ENCODE results near the gene INSIG1. TPM values are rescaled to one million over a fixed set of nuclear protein-coding genes. Genes with fewer than 3 reads are reported as not detected.
A peak's percentile ranks its signal among the peaks of the same experiment; 100 is the strongest.

Gene INSIG1
- polyA plus RNA-seq, 1 of the 3 experiments (the other 2 are of a cell fraction) = 6.4 TPM

DNA sequence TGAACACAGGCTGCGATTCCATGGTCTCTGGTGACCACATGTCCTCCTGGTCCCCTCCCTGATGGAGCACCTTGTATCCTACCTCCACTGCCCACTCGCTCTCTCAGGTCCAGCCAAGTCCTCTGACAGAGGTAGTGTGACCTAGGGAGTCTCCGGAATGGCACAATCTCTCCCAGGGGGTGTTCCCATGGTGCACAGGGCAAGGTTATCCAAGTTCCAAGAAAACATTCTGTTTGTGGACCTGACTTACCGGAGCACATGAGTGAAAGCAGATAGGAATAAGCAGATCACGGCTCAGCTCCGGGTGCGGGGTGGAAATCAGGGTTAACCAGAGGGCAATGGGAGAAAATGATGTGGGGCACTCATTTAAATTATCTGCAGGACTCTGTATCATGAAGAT lies 45.8 kb upstream of the INSIG1 start:
- DNase-seq = peak; percentile 53
- no peak overlapping the region for H3K4me2 ChIP-seq
- H3K4me1 ChIP-seq (ENCODE audit: control insufficient read depth in 1 of 2, insufficient read depth in 2 of 2, low read depth in 1 of 2, low read length in 1 of 2) = peaks cover 0 to 35% of the 10 kb centered on the region in 2 experiments; a peak in 2 of 4 replicates
- ChIA-PET CTCF (interaction anchor here (1.0 to 2.8 kb wide), 6 partner anchors 11 to 338 kb away, joined by 3 to 18 read pairs (median 5); partner anchors contain the start of gene INSIG1), POLR2A (interaction anchor here (1.0 to 1.1 kb wide), 2 partner anchors 12 to 17 kb away, joined by 3 to 5 read pairs; no protein-coding TSS in a partner anchor)
- H3K36me3 ChIP-seq (replicated peaks in 1 of 2; ENCODE audit: control insufficient read depth in 1 of 2, insufficient read depth in 2 of 2, low read length in 1 of 2) = no peaks in the 10 kb centered on the region
- no peak overlapping the region for H3K9ac ChIP-seq
- H3K27ac ChIP-seq (ENCODE audit: low read depth in 2 of 2, low read length in 1 of 2) = no peak overlapping the region
- no peak overlapping the region for H2AFZ ChIP-seq (ENCODE audit: low read depth)
- H4K20me1 ChIP-seq (ENCODE audit: insufficient read depth) = no peaks in the 10 kb centered on the region
- TF ChIP-seq GATA2 (CRISPR knock-in tag; IDR thresholded peaks at IDR 0.05) (peak; percentile 7; the same call in 1 of the 2 replicates), ZBTB33 (IDR thresholded peaks at IDR 0.05; ENCODE audit: borderline replicate concordance, low read depth) (no peak)
- no peaks in the 10 kb centered on the region for H3K9me3 ChIP-seq
- H3K4me3 ChIP-seq (ENCODE audit: low read depth in 2 of 2, low read length in 1 of 2) = no peak overlapping the region
- H3K79me2 ChIP-seq (ENCODE audit: insufficient read depth) = no peaks in the 10 kb centered on the region
- H3K27me3 ChIP-seq (ENCODE audit: insufficient read depth) = no peaks in the 10 kb centered on the region
- H3F3A ChIP-seq (replicated peaks; ENCODE audit: insufficient read depth) = no peaks in the 10 kb centered on the region
- no peaks in the 10 kb centered on the region for H3K9me2 ChIP-seq
- 59% methylated on average over 7 of the region's 7 CpGs for WGBS (ENCODE audit: low lambda C conversion rate)

GRCh38 chr7:155252444-155252887 lies 45.2 kb upstream of the INSIG1 start:
- no peak overlapping the region for H3K27ac ChIP-seq (ENCODE audit: low read depth in 2 of 2, low read length in 1 of 2)
- no peaks in the 10 kb centered on the region for H3K9me3 ChIP-seq
- H2AFZ ChIP-seq (ENCODE audit: low read depth) = no peak overlapping the region
- ChIA-PET POLR2A (interaction anchor here (1.1 kb wide), 1 partner anchor 16 kb away, joined by 3 read pairs; no protein-coding TSS in a partner anchor), CTCF (interaction anchor here (0.7 to 2.8 kb wide), 8 partner anchors 9 to 338 kb away, joined by 3 to 18 read pairs (median 4); partner anchors contain the start of gene INSIG1)
- WGBS (ENCODE audit: low lambda C conversion rate) = 66% methylated on average over 8 of the region's 8 CpGs
- no peak overlapping the region for H3K4me2 ChIP-seq
- no peaks in the 10 kb centered on the region for H3K9me2 ChIP-seq
- H4K20me1 ChIP-seq (ENCODE audit: insufficient read depth) = no peaks in the 10 kb centered on the region
- no peaks in the 10 kb centered on the region for H3F3A ChIP-seq (replicated peaks; ENCODE audit: insufficient read depth)
- no peaks in the 10 kb centered on the region for H3K27me3 ChIP-seq (ENCODE audit: insufficient read depth)
- DNase-seq = no peak
- H3K36me3 ChIP-seq (replicated peaks in 1 of 2; ENCODE audit: control insufficient read depth in 1 of 2, insufficient read depth in 2 of 2, low read length in 1 of 2) = no peaks in the 10 kb centered on the region
- H3K4me3 ChIP-seq (ENCODE audit: low read depth in 2 of 2, low read length in 1 of 2) = no peak overlapping the region
- H3K79me2 ChIP-seq (ENCODE audit: insufficient read depth) = no peaks in the 10 kb centered on the region
- TF ChIP-seq FOXJ3 (CRISPR knock-in tag; IDR thresholded peaks at IDR 0.05) (no peak), RAD21 (IDR thresholded peaks at IDR 0.05; ENCODE audit: low read length) (0 out of 2 replicates have a peak, but pooled peaks have one; percentile 7)
- no peak overlapping the region for H3K9ac ChIP-seq
- H3K4me1 ChIP-seq (ENCODE audit: control insufficient read depth in 1 of 2, insufficient read depth in 2 of 2, low read depth in 1 of 2, low read length in 1 of 2) = peaks cover 0 to 41% of the 10 kb centered on the region in 2 experiments; a peak in 2 of 4 replicates

DNA sequence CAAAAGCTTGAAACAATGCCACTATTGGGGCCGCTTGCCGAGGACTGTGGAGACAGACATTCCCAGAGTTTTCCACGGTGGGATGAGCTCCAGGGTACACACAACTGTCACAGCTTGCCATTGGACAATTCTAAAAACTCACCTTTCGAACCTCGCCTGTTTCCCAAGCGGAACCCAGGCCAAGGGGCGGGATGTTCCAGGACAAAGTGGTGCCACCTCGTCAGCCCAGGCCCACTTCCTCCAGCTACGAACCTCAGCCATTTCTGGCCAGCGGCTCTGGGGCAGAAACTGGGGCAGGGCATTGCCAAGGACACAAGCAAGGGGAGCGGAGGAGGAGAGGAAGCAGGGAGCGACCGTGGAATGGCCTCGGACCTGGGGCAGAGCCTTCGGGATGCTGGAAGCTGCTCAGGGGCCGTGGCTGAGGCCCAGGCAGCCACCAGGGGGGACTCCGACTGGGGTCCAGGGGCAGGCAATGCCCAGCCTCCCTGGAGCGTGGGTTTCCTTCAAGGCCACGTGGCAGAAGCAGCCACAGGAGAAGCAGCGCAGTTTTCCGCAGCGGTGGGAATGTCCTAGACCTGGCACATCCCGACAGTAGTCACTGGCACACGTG lies 44.7 kb upstream of the INSIG1 start:
- 74% methylated on average over 22 of the region's 24 CpGs for whole genome bisulfite sequencing (ENCODE audit: low lambda C conversion rate)
- no peaks in the 10 kb centered on the region for H3K79me2 ChIP-seq (ENCODE audit: insufficient read depth)
- TF ChIP-seq GATA2 (CRISPR knock-in tag; IDR thresholded peaks at IDR 0.05) = no peak
- TF ChIP-seq CHD2 (IDR thresholded peaks at IDR 0.05; ENCODE audit: low read length, partially characterized antibody) = no peak
- TF ChIP-seq ELF1 (IDR thresholded peaks at IDR 0.05) = no peak
- no peak for TF ChIP-seq RCOR1 (IDR thresholded peaks at IDR 0.05; ENCODE audit: low read length)
- TF ChIP-seq REST (IDR thresholded peaks at IDR 0.05; ENCODE audit: low read depth, low read length) = no peak
- TF ChIP-seq TAF1 (IDR thresholded peaks at IDR 0.05; ENCODE audit: borderline replicate concordance, low read depth, low read length) = no peak
- no peak for TF ChIP-seq MXI1 (IDR thresholded peaks at IDR 0.05; ENCODE audit: low read depth, low read length)
- no peak overlapping the region for H3K9ac ChIP-seq
- no peaks in the 10 kb centered on the region for H3K9me2 ChIP-seq
- no peaks in the 10 kb centered on the region for H3F3A ChIP-seq (replicated peaks; ENCODE audit: insufficient read depth)
- ChIA-PET CTCF (interaction anchor here (0.7 to 2.8 kb wide), 8 partner anchors 9 to 339 kb away, joined by 3 to 18 read pairs (median 4); partner anchors contain the start of gene INSIG1), POLR2A (no interaction called here)
- no peaks in the 10 kb centered on the region for H3K9me3 ChIP-seq
- H3K36me3 ChIP-seq (replicated peaks in 1 of 2; ENCODE audit: control insufficient read depth in 1 of 2, insufficient read depth in 2 of 2, low read length in 1 of 2) = no peaks in the 10 kb centered on the region
- no peak overlapping the region for H3K4me3 ChIP-seq (ENCODE audit: low read depth in 2 of 2, low read length in 1 of 2)
- H3K27me3 ChIP-seq (ENCODE audit: insufficient read depth) = no peaks in the 10 kb centered on the region
- H3K4me1 ChIP-seq (ENCODE audit: control insufficient read depth in 1 of 2, insufficient read depth in 2 of 2, low read depth in 1 of 2, low read length in 1 of 2) = peaks cover 1 to 44% of the 10 kb centered on the region in 2 experiments; a peak in 3 of 4 replicates
- H2AFZ ChIP-seq (ENCODE audit: low read depth) = no peak overlapping the region
- no peak for DNase-seq
- H3K27ac ChIP-seq (ENCODE audit: low read depth in 2 of 2, low read length in 1 of 2) = no peak overlapping the region
- no peaks in the 10 kb centered on the region for H4K20me1 ChIP-seq (ENCODE audit: insufficient read depth)
- H3K4me2 ChIP-seq = no peak overlapping the region

Measured in SK-N-SH (cell line).